H54 (cell line): ENCODE data around the gene SORCS2.

Experiments
- DNase-seq: peaks from one replicate; pipeline ENCODE4 v3.0.0; 2011; ENCODE audit warnings: low spot score, mixed read lengths; ENCODE audit not compliant: insufficient read length
- FAIRE-seq: peaks from 3 replicates; lab custom pipeline; 2011; peaks lifted over from hg19 to GRCh38; lab: Jason Lieb, UNC
- POLR2A ChIP-seq: IDR thresholded peaks from 2 replicates; pipeline ENCODE4 v1.6.1; 2011; ENCODE audit warnings: low read depth, mild to moderate bottlenecking, low read length

The SORCS2 gene

GRCh38 chr4:7464259-7464655, 271.9 kb downstream of the SORCS2 start:
- TF ChIP-seq POLR2A = no peak
- FAIRE-seq = no peak
- DNase-seq = no peak

DNA sequence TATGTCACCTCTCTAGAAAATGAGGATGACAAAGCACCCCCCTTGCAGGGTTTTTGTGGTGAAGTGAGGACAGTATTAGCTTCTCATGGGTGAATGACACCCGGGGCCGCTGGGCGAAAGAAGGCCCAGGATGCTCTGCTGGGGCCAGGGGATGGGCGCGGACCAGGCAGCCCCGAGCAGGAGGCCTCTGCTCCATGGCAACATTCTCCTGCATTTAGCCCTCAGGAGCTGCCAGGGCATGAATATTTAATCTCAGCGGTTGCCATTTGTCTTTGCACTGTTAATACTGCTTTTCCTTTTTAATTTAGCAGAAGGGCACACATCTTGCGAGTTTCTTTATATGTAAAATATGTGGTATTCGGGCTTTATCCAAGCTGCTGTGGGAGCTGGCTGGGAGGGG, 272.7 kb downstream of the SORCS2 start:
- TF ChIP-seq POLR2A = no peak
- no peak for FAIRE-seq

GRCh38 chr4:7466215-7466614, 273.9 kb downstream of the SORCS2 start:
- TF ChIP-seq POLR2A = no peak
- FAIRE-seq (no peak), DNase-seq (no peak)

More for the DNA sequence above, 272.7 kb downstream of the SORCS2 start:
- no peak for DNase-seq

DNA sequence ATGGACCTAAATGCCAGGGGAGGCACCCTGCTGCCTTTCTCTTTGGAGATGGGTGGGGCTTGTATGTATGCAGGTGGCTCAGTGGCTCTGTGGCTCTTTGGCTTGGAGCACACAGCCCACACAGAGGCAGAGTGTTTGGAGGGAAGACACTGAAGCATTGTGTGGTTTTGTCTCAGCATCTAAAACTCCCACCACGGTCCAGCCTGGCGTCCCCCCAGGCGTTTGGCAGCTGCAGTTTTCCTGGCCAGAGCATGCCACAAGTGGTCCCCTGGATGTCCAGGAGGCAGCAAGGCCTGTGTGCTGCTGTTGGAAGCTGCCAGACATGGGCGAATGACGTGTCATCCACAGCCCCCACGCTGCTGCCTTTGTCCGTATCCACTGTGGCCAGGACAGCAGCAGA, 274.6 kb downstream of the SORCS2 start:
- DNase-seq (no peak), FAIRE-seq (no peak)
- TF ChIP-seq POLR2A = no peak

DNA sequence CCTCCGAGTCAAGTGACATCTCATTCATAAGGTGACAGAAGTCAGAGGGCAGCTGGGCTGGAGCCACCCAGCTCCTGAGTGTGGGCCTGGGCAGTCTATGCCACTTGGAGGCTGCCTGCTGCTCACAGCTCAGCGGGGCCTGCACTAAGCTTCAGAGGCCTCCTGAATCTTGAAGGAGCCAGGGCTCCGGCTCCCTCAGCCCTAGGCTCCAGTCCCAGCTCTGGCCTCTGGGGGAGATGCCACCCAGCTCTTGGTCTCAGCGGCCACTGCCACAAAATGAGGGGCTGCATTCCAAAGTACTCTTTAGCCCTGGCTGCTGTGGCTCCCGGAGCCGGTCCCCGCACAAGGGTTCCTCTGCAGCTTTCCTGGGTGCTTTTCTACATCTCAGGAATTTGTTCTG, 275.1 kb downstream of the SORCS2 start:
- FAIRE-seq = no peak
- TF ChIP-seq POLR2A = no peak
- DNase-seq = no peak

DNA sequence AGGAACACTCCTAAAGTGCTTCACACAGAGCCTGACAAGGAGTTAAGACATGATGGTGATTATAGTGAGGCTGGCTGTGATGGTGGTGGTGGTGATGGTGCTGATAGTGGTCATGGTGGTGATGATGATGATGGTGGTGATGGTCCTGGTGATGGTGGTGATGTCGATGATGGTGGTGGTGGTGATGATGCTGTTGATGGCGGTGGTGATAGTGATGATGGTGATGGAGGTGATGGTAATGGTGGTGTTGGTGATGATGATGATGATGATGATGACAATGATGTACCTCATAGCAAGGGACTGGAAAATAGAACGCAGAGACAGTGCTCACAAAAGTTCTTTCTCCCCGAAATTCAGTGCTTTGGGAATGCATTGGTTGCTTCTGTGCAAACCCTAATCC, 276.7 kb downstream of the SORCS2 start:
- TF ChIP-seq POLR2A = no peak
- DNase-seq (no peak), FAIRE-seq (no peak)

GRCh38 chr4:7470111-7470510, 277.8 kb downstream of the SORCS2 start:
- TF ChIP-seq POLR2A = no peak
- FAIRE-seq = no peak
- no peak for DNase-seq

DNA sequence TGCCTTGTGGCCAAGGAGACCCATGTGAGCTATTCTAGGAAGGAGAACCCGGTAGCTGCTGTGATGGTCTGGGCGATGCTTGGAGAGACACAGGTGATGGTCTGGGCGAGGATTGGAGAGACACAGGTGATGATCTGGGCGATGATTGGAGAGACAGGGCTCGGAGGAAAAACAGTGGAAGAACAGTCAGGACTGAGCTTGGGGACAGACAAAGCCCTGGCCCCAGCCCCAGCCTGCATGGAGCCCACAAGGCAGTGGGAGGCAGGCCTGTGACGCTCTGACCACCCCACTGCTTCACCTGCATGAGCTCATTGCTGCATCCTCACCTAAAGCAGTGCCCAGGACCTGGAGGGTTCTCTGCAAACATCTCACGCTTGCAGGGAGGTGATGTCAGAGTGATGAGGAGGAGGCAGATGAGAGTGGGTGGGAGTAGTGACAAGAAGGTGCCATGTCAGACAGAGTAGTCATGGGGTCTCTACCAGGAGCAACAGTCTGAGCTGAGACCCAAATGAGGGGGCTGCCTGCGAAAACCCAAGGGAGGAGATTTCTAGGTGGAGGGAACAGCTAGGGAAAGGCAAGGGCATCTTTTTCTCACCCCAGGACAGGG, 278.3 kb downstream of the SORCS2 start:
- no peak for FAIRE-seq
- no peak for TF ChIP-seq POLR2A
- no peak for DNase-seq

GRCh38 chr4:7472442-7473013, 280.2 kb downstream of the SORCS2 start:
- no peak for DNase-seq
- FAIRE-seq = no peak
- TF ChIP-seq POLR2A = no peak

DNA sequence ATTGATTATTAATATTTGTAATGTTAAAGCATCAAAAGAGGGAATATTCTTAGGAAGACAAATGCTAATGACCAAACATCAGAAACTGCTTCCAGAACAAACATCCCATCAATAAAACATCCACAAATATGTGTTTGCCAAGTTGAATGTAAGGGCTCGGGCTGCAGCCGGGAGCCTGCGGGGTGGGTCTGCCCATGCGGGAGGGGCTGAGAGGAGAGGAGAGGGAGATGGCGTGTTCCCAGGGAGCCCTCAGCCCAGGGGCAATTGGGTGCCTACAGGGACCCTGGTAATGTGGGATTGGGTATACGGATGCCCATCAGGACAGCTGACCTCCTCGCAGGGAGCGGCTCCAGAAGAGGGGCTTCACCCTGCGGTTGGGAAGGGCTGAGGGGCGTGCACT, 280.7 kb downstream of the SORCS2 start:
- no peak for DNase-seq
- no peak for TF ChIP-seq POLR2A
- FAIRE-seq = no peak

DNA sequence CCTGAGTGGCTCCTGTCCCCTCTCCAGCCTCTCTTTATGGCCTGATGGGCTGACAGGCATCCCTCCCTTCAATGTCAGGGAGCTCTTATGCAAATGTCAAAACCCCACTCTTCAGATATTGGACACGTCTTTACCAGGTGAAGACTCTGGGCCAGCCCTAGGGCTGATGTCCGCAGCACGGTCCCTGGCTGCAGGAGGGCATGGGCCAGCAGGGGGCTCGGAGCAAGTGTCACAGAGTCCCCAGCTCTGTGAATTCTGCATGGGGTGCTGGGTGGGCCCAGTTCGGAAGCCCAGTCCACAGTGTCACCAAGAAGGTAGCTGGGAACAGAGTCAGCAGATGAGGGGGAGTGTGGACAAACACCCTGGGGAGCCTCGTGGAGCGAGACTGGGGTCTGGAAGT, 282.0 kb downstream of the SORCS2 start:
- DNase-seq = no peak
- no peak for FAIRE-seq
- no peak for TF ChIP-seq POLR2A

GRCh38 chr4:7475207-7475606, 282.9 kb downstream of the SORCS2 start:
- TF ChIP-seq POLR2A = no peak
- no peak for FAIRE-seq

GRCh38 chr4:7476820-7477219, 284.5 kb downstream of the SORCS2 start:
- FAIRE-seq (no peak), DNase-seq (no peak)
- TF ChIP-seq POLR2A = no peak

More at GRCh38 chr4:7475207-7475606, 282.9 kb downstream of the SORCS2 start:
- no peak for DNase-seq

DNA sequence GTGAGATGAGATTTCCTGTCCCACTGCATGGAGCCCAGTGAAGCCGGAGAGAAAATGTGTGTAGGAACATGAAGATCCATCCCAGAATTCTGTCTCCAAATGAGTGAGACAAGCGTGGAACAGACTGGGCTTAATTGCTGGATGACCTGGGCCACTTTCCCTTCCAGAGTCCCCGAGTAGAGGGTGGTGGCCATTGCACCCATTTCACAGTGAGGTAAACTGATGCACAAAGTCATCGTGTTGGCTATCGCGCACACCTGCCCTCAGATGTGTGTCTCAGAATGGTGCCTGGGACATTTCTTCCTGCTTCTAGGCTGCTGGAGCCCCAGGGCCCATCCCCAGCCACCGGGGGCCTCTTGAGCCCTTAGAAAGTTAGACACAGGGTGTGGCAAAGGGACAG, 285.4 kb downstream of the SORCS2 start:
- DNase-seq (no peak), FAIRE-seq (no peak)
- TF ChIP-seq POLR2A = no peak

DNA sequence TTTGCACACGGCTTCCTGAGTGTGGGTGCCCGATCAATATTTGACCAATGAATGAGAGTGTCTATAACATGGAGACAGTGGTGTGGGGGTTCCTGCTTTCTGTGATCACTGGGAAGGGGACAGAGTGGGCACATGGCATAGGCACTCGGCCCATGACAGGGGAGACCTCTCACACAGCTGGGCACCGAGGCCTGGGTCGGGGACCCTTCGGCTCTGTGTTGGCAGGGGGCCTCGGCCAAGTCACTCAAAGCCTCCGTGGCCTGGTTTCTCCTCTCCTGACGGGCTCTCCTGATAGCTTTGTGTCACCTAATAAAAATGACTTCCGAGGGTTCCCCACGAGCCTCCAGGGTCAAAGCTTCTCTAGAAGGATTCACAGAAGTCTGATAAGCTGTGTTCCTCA, 286.3 kb downstream of the SORCS2 start:
- no peak for DNase-seq
- TF ChIP-seq POLR2A = no peak
- no peak for FAIRE-seq
